Subcutaneous adipose tissue (tissue), 4 donors: Measurements from ENCODE around the gene NXN. TPM values are rescaled to one million over a fixed set of nuclear protein-coding genes. Genes with fewer than 3 reads are reported as not detected.

Experiments
- total RNA-seq, 4 donors: library from RNA; depleted of rRNA; stranded (reverse); fragments of >200 nt; gene quantifications; one replicate each; pipeline ENCODE4 v1.1.0, GENCODE V29; 2016
- TF ChIP-seq, protein P1 (sequence below): fragments of 450-650 bp; IDR thresholded peaks from one replicate; pipeline ENCODE4 v1.5.1; 2016; ENCODE audit warnings: low read depth, mild to moderate bottlenecking, control low read depth, antibody characterized with exemption, moderate library complexity

Gene NXN
- total RNA-seq, 4 donors from 2014 or later: 2.9 to 24.3 (median 7.4) TPM

DNA sequence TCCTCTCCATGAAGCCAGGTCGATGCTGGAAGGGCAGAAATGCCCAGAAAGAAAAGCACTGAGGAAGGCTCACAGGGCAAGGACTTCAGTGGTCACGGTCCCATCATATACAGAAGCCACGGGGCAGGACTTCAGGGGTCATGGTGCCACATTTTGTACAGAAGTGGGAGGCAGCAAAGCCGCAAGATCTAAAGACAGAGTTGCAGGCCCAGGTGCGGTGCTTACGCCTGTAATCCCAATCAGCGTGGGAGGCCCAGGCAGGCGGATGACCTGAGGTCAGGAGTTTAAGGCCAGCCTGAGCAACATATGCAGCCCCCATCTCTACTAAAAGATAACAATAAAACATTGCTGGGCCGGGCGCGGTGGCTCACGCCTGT lies 96.0 kb downstream of the NXN start:
- TF ChIP-seq, protein P1, sequence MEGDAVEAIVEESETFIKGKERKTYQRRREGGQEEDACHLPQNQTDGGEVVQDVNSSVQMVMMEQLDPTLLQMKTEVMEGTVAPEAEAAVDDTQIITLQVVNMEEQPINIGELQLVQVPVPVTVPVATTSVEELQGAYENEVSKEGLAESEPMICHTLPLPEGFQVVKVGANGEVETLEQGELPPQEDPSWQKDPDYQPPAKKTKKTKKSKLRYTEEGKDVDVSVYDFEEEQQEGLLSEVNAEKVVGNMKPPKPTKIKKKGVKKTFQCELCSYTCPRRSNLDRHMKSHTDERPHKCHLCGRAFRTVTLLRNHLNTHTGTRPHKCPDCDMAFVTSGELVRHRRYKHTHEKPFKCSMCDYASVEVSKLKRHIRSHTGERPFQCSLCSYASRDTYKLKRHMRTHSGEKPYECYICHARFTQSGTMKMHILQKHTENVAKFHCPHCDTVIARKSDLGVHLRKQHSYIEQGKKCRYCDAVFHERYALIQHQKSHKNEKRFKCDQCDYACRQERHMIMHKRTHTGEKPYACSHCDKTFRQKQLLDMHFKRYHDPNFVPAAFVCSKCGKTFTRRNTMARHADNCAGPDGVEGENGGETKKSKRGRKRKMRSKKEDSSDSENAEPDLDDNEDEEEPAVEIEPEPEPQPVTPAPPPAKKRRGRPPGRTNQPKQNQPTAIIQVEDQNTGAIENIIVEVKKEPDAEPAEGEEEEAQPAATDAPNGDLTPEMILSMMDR: no peak

DNA sequence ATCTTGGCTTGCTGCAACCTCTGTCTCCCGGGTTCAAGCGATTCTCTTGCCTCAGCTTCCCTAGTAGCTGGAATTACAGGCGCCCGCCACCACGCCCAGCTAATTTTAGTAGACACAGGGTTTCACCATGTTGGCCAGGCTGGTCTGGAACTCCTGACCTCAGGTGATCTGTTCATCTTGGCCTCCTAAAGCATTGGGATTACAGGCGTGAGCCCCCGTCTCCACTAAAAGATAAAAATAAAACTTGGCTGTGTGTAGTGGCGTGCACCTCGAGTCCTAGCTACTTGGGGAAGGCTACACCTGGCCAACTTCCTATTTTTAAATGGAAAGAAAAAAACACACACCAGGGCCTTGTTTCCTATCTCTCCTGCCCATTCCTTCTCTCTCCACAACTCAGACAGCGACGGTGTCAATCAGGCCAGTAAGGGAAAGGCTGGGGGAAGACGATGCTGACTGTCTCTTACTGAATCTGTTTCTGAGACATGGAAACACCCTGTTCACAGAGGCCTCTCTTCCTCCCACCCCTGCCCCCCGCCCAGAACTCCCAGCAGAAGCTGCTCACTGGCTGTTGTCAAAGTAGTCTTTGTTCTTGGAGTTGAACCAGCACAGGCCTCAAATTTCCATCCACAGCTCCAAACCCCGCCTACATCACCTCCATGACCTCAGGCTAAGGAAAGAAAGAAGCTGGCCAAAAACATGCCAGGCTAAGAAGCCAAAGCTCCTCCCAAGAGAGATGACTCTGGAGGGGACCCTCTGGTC lies 96.6 kb downstream of the NXN start:
- TF ChIP-seq, protein P1: no peak

DNA sequence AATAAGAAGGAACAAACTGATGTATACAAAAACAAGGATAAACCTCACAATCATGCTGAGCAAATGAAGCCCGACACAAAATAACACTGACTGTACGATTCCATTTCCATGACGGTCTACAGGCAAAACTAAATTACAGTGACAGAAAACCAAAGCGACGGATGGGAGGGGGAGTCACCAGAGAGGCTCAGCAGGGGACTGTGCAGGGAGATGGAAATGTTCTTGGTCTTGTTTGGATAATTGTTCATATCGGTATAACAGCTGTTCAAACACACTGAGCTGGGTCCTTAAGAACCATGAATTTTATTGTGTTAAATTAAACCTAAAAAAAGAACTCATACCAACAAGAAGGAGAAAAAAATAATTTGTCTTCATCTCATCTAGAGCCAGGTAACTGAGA lies 97.8 kb downstream of the NXN start:
- TF ChIP-seq, protein P1: no peak

DNA sequence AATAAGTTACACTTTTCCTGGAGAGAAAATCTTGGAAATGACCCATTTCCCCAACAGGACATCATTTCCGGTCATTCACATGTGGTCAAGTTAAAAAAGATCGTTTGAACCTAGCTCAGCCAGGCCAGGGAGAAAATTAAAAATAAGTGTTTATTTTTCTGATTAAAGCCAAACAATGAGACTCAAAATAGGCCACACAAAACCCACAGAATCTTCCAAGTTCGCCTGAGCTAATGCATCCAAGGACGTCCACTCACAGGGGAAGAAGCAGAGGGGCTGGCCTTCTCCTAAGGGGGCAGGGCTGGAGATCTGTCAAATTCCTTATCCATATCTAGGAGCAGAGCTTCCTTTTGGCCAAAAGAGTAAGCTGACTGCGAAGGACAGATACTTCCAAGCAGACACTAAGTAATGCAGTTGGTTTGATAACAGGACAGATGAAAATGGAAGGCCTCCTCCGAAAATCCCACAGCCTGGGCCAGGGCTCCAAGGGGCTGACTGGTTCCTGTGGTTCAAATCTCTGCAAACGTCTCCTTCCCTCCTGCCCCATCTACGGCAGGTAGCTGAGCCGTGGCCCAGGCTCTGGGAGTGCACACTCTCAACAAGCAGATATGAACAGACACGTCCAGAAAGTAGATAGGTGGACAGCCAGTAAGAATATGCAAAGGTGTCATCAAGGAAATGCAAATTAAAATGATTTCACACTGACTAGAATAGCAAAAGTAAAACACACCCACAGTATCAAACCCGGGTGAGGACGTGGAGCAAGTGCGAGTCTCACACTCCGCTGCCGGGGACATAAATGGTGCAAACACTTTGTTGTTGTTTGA lies 98.9 kb downstream of the NXN start:
- TF ChIP-seq, protein P1: no peak

- TF ChIP-seq, protein P1: no peak
Measured at GRCh38 chr17:879546-880442, 99.8 kb downstream of the NXN start.

DNA sequence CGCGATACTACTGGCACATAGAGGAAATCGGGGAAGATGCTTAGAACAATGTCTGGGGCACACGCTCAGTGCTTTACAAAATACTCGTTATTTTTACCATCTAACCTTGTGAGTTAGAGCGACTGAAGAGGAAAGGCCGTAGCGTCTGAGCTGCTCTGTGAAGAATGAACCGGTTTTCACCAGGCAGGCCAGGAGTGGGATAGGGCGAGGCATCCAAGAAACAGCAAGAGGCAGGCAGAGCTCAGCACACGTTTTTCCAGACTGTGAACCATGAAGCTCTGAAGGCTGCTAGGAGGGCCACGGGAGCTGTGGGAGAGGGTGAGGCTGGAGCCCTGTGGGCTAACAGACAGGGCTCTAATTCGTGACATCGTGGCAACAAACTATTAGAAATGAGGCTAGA lies 101.9 kb downstream of the NXN start:
- TF ChIP-seq, protein P1: no peak
